HepG2 (cell line): Measurements from ENCODE around the gene POLE3. TPM values are rescaled to one million over a fixed set of nuclear protein-coding genes. Genes with fewer than 3 reads are reported as not detected.

Source experiments
- ATAC-seq: fragments of 200-7000 bp; cut with Tn5 transposase; 3 replicates; pipeline ENCODE4 v1.9.1; 2020; ENCODE audit warnings: mild to moderate bottlenecking, moderate library complexity
- BruUV-seq: library from RNA; stranded (reverse); fragments of 400-500 nt; replicated peaks from 2 replicates; lab custom pipeline; 2021; lab: Mats Ljungman, UMichigan
- CTCF ChIA-PET: fragments of 300-600 bp; formaldehyde crosslinking; extraction: SDS; loops from one replicate; lab custom pipeline; 2021; ENCODE audit warnings: low total read pairs, inconsistent platforms, low intra/inter-chr PET ratio; lab: Yijun Ruan, JAX
- POLR2A ChIA-PET: fragments of 350-600 bp; sonication (Branson Sonifier 250); formaldehyde crosslinking; loops from one replicate; lab custom pipeline; 2020; ENCODE audit warnings: antibody characterized with exemption, inconsistent platforms; lab: Yijun Ruan, JAX
- DNase-seq: peaks from one replicate; pipeline ENCODE4 v3.0.0-alpha.2; 2015; ENCODE audit warnings: low spot score
- FAIRE-seq: peaks from 3 replicates; lab custom pipeline; 2011; peaks lifted over from hg19 to GRCh38; lab: Jason Lieb, UNC
- H2AFZ ChIP-seq: one replicate; pipeline ENCODE4 v1.6.1; 2011; ENCODE audit warnings: low read length, inconsistent platforms
- H3K27ac ChIP-seq: fragments of 300-600 bp; 3 replicates; pipeline ENCODE4 v1.8.0; 2011; ENCODE audit warnings: mixed run types, mild to moderate bottlenecking, mixed read lengths, low read length, inconsistent platforms; ENCODE audit not compliant: insufficient read depth; ENCODE audit errors: extremely low read length
- H3K27me3 ChIP-seq, 2 experiments: fragments of 200-600 bp in 1 of 2; 2 replicates in 1 of 2; 3 replicates in 1 of 2; pipeline versions ENCODE4 v1.6.0 to v1.8.0; 2011; ENCODE audit warnings: low read length in 2 of 2, mild to moderate bottlenecking in 2 of 2, moderate library complexity in 2 of 2, inconsistent platforms in 1 of 2; ENCODE audit not compliant: insufficient read depth in 2 of 2, control insufficient read depth in 1 of 2
- H3K36me3 ChIP-seq, 2 experiments: fragments of 200-600 bp in 1 of 2; replicated peaks in 1 of 2; 2 replicates in 1 of 2; 3 replicates in 1 of 2; pipeline versions ENCODE4 v1.5.1 to v1.8.0; 2011; ENCODE audit warnings: low read length in 2 of 2, inconsistent platforms in 1 of 2; ENCODE audit not compliant: insufficient read depth in 2 of 2, control insufficient read depth in 1 of 2
- H3K4me1 ChIP-seq: 2 replicates; pipeline ENCODE4 v1.5.1; 2012; ENCODE audit warnings: low read length, inconsistent platforms; ENCODE audit not compliant: insufficient read depth
- H3K4me2 ChIP-seq: 2 replicates; pipeline ENCODE4 v1.6.0; 2011; ENCODE audit warnings: low read depth, low read length, inconsistent platforms
- H3K4me3 ChIP-seq, 3 experiments: fragments of 200-600 bp in 1 of 3; sonication (generic), shearing (Covaris generic) in 1 of 3; replicated peaks in 1 of 3; 2 replicates each; pipeline ENCODE4 v1.5.1; 2011 to 2016; ENCODE audit warnings: low read length in 3 of 3, inconsistent platforms in 2 of 3, low read depth in 2 of 3, mild to moderate bottlenecking in 2 of 3, control low read depth in 1 of 3, mixed read lengths in 1 of 3; ENCODE audit not compliant: insufficient read depth in 1 of 3
- H3K79me2 ChIP-seq: one replicate; pipeline ENCODE4 v1.6.1; 2011; ENCODE audit warnings: low read length, inconsistent platforms; ENCODE audit not compliant: insufficient read depth
- H3K9ac ChIP-seq: 2 replicates; pipeline ENCODE4 v1.6.0; 2011; ENCODE audit warnings: mild to moderate bottlenecking, low read depth, low read length, inconsistent platforms; ENCODE audit not compliant: insufficient read depth
- H3K9me3 ChIP-seq: 2 replicates; pipeline ENCODE4 v1.5.1; 2012; ENCODE audit warnings: mild to moderate bottlenecking, low read length
- H4K20me1 ChIP-seq: 2 replicates; pipeline ENCODE4 v1.6.0; 2011; ENCODE audit warnings: inconsistent platforms, mild to moderate bottlenecking, low read length, moderate library complexity; ENCODE audit not compliant: insufficient read depth
- CEBPZ ChIP-seq: IDR thresholded peaks from 2 replicates; pipeline ENCODE4 v1.6.1; 2012; ENCODE audit warnings: low read length, improper control_type of control experiment
- GPBP1L1 ChIP-seq: sonication (generic); formaldehyde crosslinking; IDR thresholded peaks from 2 replicates; pipeline ENCODE4 v1.5.0; 2020; ENCODE audit warnings: mild to moderate bottlenecking, missing genetic modification reagents
- MZF1 ChIP-seq: sonication (generic); formaldehyde crosslinking; IDR thresholded peaks from 2 replicates; pipeline ENCODE4 v1.8.1; 2023; ENCODE audit warnings: mild to moderate bottlenecking, missing genetic modification reagents, borderline replicate concordance
- ZMYM3 ChIP-seq: sonication (generic); formaldehyde crosslinking; IDR thresholded peaks from 2 replicates; pipeline ENCODE4 v1.5.1; 2020; ENCODE audit warnings: mild to moderate bottlenecking, missing genetic modification reagents
- ZNF207 ChIP-seq: fragments of 450-650 bp; IDR thresholded peaks from 2 replicates; pipeline ENCODE4 v1.6.1; 2016; ENCODE audit warnings: antibody characterized with exemption, borderline replicate concordance
- ZNF501 ChIP-seq: sonication (generic); formaldehyde crosslinking; IDR thresholded peaks from 2 replicates; pipeline ENCODE4 v1.5.1; 2020; ENCODE audit warnings: mild to moderate bottlenecking, moderate library complexity, missing genetic modification reagents
- WGBS: methylation state at CpG from one replicate; pipeline ENCODE4 v1.1.6; 2017; ENCODE audit warnings: low lambda C conversion rate; 5-methylcytosine and 5-hydroxymethylcytosine counted together
- in situ Hi-C: cut with HindIII; loops from 2 replicates; pipeline ENCODE4 v1.10.0; 2017; ENCODE audit warnings: low pct_unique_long_range_greater_than_20kb; ENCODE audit not compliant: extremely low pct_ligation_motif_present
- intact Hi-C: fragments of 100-400 bp; cut with micrococcal nuclease; formaldehyde crosslinking; loops from one replicate; pipeline ENCODE4 v1.10.0; 2022; ENCODE audit not compliant: unreplicated experiment
- polyA plus RNA-seq, 8 experiments: library from polyadenylated mRNA; depleted of rRNA in 3 of 8; stranded (reverse) in 7 of 8; unstranded in 1 of 8; fragments of >200 nt; fragmentation: Illumina TruSeq in 4 of 8; extraction: Trizol in 4 of 8; gene quantifications; 2 replicates each; pipeline versions ENCODE4 v1.2.1 to v1.2.3, GENCODE V29; 2011 to 2016; ENCODE audit warnings: low read depth in 4 of 8, missing spikeins in 1 of 8, mixed read lengths in 1 of 8; ENCODE audit not compliant: insufficient read depth in 1 of 8
- total RNA-seq, 5 experiments: library from RNA; depleted of rRNA; stranded (reverse); fragments of >200 nt; fragmentation: Illumina TruSeq; extraction: Trizol; gene quantifications; 2 replicates each; pipeline ENCODE4 v1.2.3, GENCODE V29; 2016; ENCODE audit warnings: low read depth in 1 of 5

POLE3 gene
- total and polyA plus RNA-seq, 2 of the 13 experiments (the other 11 are each of a cell fraction or from before 2014, with no cell fraction given): 36.0 to 77.2 TPM

GRCh38 chr9:113401027-113401792, 9.3 kb downstream of the POLE3 start, which contains the start of gene ALAD (continued):
- no peak for TF ChIP-seq CEBPZ
- peak; percentile 62 for TF ChIP-seq ZMYM3 (CRISPR knock-in tag)
- no peak for TF ChIP-seq MZF1

- POLR2A ChIA-PET: interaction anchor here (1.3 to 3.1 kb wide), 7 partner anchors 10 to 125 kb away, joined by 3 to 50 read pairs (median 7); partner anchors contain the start of genes C9orf43, CDC26, HDHD3 and POLE3
- H2AFZ ChIP-seq: no peak overlapping the region
- H3K79me2 ChIP-seq: peaks cover 28% of the 10 kb centered on the region
- peak overlapping the region; percentile 17 for H3K27ac ChIP-seq
- no peak for FAIRE-seq
- in situ Hi-C loops (loop anchor here (5.0 kb wide), 1 partner anchor 47 kb away; no protein-coding TSS in a partner anchor), intact Hi-C loops (loop anchor here (5.0 to 10.0 kb wide), 2 partner anchors 57 to 125 kb away; partner anchors contain the start of genes CDC26, PRPF4 and WDR31)
- BruUV-seq: no TSS peak
- H3K27me3 ChIP-seq: no peaks in the 10 kb centered on the region; a peak in 1 of 5 replicates
- TF ChIP-seq GPBP1L1 (CRISPR knock-in tag): no peak
- no peak for TF ChIP-seq ZNF207
- 0 out of 2 replicates have a peak, but pooled peaks have one; percentile 8 for TF ChIP-seq ZNF501
- TF ChIP-seq, all 625 proteins: peak for 1
- Histone ChIP-seq H3K9ac (peak overlapping the region; percentile 82), H3K36me3 (no peaks in the 10 kb centered on the region), H3K4me2 (peak overlapping the region; percentile 88), H3K4me3 (peak overlapping the region; percentile 73 to 91 (median 86)), H3K9me3 (no peaks in the 10 kb centered on the region), H4K20me1 (no peaks in the 10 kb centered on the region), H3K4me1 (peaks cover 63% of the 10 kb centered on the region)
- WGBS: 87% methylated on average over 3 of the region's 3 CpGs
- DNase-seq (no peak), ATAC-seq (no peak)
- CTCF ChIA-PET: no interaction called here
These were observed 10.8 kb downstream of the POLE3 start for GRCh38 chr9:113399646-113400200.
